T-helper 17 cell (primary cell): ENCODE results near the gene JAG1. TPM values are rescaled to one million over a fixed set of nuclear protein-coding genes. Genes with fewer than 3 reads are reported as not detected.

Experiments used
- ATAC-seq: fragments of 150-1000 bp; cut with Tn5 transposase; 2 replicates; pipeline ENCODE4 v1.10.0; 2021; ENCODE audit warnings: mild to moderate bottlenecking, moderate library complexity
- DNase-seq, 3 donors: peaks; one replicate each; pipeline versions ENCODE4 v3.0.0 to v3.0.0-alpha.2; 2020 to 2021
- H3K9me3 ChIP-seq: one replicate; pipeline ENCODE4 v1.7.0; 2013; ENCODE audit warnings: low read length, mild to moderate bottlenecking; ENCODE audit not compliant: control insufficient read depth, poor library complexity, severe bottlenecking
- H3K27ac Mint-ChIP-seq: one replicate; pipeline ENCODE4 v1.8.0; 2022; ENCODE audit warnings: mild to moderate bottlenecking, moderate library complexity, mixed read lengths
- H3K27me3 Mint-ChIP-seq: one replicate; pipeline ENCODE4 v1.8.0; 2022; ENCODE audit warnings: mixed read lengths
- H3K36me3 Mint-ChIP-seq: one replicate; pipeline ENCODE4 v1.8.0; 2022; ENCODE audit warnings: low read depth, mixed read lengths
- H3K4me1 Mint-ChIP-seq: one replicate; pipeline ENCODE4 v1.8.0; 2022; ENCODE audit warnings: mild to moderate bottlenecking, mixed read lengths
- H3K4me3 Mint-ChIP-seq: one replicate; pipeline ENCODE4 v1.8.0; 2022; ENCODE audit warnings: mild to moderate bottlenecking, moderate library complexity, mixed read lengths
- total RNA-seq, 4 donors: library from RNA in 2 of 4; stranded (reverse) in 2 of 4; gene quantifications; one replicate each; pipeline ENCODE4 v1.2.3 and lab custom pipeline; 2022 to 2026

Gene JAG1
- total RNA-seq, 2 donors from 2014 or later: 4.3 to 4.6 TPM

- Mint-ChIP-seq H3K27ac (no peak overlapping the region), H3K4me3 (no peak overlapping the region), H3K36me3 (peaks cover 3% of the 10 kb centered on the region), H3K27me3 (no peaks in the 10 kb centered on the region), H3K4me1 (no peaks in the 10 kb centered on the region)
- no peaks in the 10 kb centered on the region for H3K9me3 ChIP-seq
- DNase-seq (no peak), ATAC-seq (no peak)
Measured at GRCh38 chr20:10610251-10610650, 63.5 kb downstream of the JAG1 start.

- H3K27me3 Mint-ChIP-seq: no peaks in the 10 kb centered on the region
- H3K4me1 Mint-ChIP-seq: no peaks in the 10 kb centered on the region
- peaks cover 2% of the 10 kb centered on the region for H3K36me3 Mint-ChIP-seq
- DNase-seq: no peak
- no peak for ATAC-seq
- H3K27ac Mint-ChIP-seq: no peak overlapping the region
- no peak overlapping the region for H3K4me3 Mint-ChIP-seq
- no peaks in the 10 kb centered on the region for H3K9me3 ChIP-seq
Measured at GRCh38 chr20:10609770-10610169, 64.0 kb downstream of the JAG1 start.

GRCh38 chr20:10609276-10609675 is 64.5 kb downstream of the JAG1 start:
- no peak for ATAC-seq
- no peaks in the 10 kb centered on the region for H3K4me1 Mint-ChIP-seq
- no peak overlapping the region for H3K27ac Mint-ChIP-seq
- no peak for DNase-seq
- no peak overlapping the region for H3K4me3 Mint-ChIP-seq
- H3K36me3 Mint-ChIP-seq: peaks cover 2% of the 10 kb centered on the region
- H3K27me3 Mint-ChIP-seq: no peaks in the 10 kb centered on the region
- no peaks in the 10 kb centered on the region for H3K9me3 ChIP-seq

GRCh38 chr20:10605547-10606195 is 68.1 kb downstream of the JAG1 start:
- Mint-ChIP-seq H3K27ac (no peak overlapping the region), H3K27me3 (no peaks in the 10 kb centered on the region), H3K4me3 (no peak overlapping the region), H3K4me1 (no peaks in the 10 kb centered on the region), H3K36me3 (peaks cover 14% of the 10 kb centered on the region)
- ATAC-seq (no peak), DNase-seq (no peak)
- no peaks in the 10 kb centered on the region for H3K9me3 ChIP-seq

DNA sequence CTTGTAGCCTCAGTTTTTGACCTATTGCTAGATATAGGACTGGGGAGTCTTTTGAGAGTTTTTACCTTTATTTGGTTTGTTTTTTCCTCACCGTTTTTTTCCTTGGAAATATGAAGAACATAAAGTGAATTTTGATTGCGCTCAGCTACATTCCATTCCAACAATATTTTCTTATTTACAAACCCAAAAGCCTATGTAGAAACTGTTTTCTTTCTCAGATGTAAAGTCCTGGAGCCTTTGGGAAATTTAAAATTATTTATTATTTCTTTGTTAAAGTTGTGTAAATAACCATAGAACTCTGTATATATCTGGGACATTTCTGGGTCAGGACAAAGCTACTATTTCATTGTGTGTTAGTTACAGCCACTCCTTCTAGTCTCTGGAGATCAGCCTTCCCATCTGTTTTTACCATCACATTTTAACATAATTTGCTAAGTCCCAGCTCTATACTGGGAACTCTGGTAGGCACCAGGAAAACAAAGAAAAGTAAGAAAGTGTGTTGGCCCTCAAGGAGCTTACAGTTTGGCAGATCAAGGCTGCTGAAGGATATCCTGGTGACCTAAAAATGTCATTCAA is 68.8 kb downstream of the JAG1 start:
- H3K27ac Mint-ChIP-seq: no peak overlapping the region
- no peak overlapping the region for H3K4me3 Mint-ChIP-seq
- no peaks in the 10 kb centered on the region for H3K27me3 Mint-ChIP-seq
- no peaks in the 10 kb centered on the region for H3K4me1 Mint-ChIP-seq
- ATAC-seq (no peak), DNase-seq (no peak)
- no peaks in the 10 kb centered on the region for H3K9me3 ChIP-seq
- H3K36me3 Mint-ChIP-seq: peaks cover 14% of the 10 kb centered on the region

GRCh38 chr20:10603971-10604864 is 69.6 kb downstream of the JAG1 start:
- no peaks in the 10 kb centered on the region for H3K4me1 Mint-ChIP-seq
- peaks cover 12% of the 10 kb centered on the region for H3K36me3 Mint-ChIP-seq
- no peaks in the 10 kb centered on the region for H3K9me3 ChIP-seq
- no peaks in the 10 kb centered on the region for H3K27me3 Mint-ChIP-seq
- no peak overlapping the region for H3K27ac Mint-ChIP-seq
- DNase-seq (no peak), ATAC-seq (no peak)
- H3K4me3 Mint-ChIP-seq: no peak overlapping the region

DNA sequence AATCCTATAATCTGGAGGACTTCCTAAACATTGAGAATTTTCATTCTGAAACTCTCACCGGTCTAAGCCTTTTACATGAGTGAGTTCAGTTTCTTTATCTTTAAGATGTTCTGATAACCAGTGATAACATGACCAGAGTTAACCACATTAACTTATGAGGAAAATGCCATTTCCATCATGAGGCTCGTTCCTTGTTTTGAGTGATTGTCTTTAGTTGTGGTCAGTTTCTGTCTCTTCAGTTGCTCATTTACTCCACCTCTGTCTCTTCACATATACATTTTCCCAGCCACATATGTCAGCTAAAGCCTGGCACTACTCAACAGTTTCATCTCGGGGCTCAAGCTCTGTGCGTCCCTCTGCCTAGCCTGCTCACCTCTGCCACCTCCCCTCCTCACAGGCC is 70.4 kb downstream of the JAG1 start:
- no peak for DNase-seq
- no peaks in the 10 kb centered on the region for H3K9me3 ChIP-seq
- ATAC-seq: no peak
- Mint-ChIP-seq H3K36me3 (peaks cover 12% of the 10 kb centered on the region), H3K4me1 (no peaks in the 10 kb centered on the region), H3K27ac (no peak overlapping the region), H3K4me3 (no peak overlapping the region), H3K27me3 (no peaks in the 10 kb centered on the region)

DNA sequence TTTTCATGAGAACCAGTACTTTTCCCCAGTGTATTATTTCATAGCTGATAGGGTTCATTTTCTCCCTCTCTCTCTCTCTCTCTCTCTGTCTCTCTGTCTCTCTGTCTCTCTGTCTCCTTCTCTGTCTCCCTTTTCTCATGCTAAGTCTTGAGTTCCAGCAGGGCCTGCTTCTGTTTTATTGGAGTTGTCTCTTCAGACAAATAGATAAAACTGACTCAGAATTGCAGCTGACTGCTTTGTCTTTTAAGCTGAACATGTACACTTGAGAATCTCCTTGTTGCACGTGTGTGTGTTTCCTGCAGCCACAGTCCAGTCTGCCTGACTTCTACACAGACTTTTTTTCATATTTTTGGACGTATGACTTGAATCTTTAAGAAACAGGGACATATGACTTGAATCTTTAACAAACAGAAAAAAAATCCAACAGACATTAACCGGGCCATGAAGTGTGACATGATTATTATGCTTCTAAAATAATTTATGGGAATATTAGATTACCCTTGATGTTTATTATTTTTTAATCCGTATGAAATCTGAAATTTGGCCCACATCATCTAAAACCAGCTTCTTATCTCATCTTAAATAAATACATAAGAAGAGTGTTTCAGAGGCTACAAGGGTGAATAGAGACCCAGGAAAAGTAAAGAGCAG is 71.5 kb downstream of the JAG1 start:
- Mint-ChIP-seq H3K27ac (no peak overlapping the region), H3K4me3 (no peak overlapping the region), H3K4me1 (no peaks in the 10 kb centered on the region), H3K27me3 (no peaks in the 10 kb centered on the region), H3K36me3 (peaks cover 12% of the 10 kb centered on the region)
- DNase-seq: no peak
- no peaks in the 10 kb centered on the region for H3K9me3 ChIP-seq
- no peak for ATAC-seq

DNA sequence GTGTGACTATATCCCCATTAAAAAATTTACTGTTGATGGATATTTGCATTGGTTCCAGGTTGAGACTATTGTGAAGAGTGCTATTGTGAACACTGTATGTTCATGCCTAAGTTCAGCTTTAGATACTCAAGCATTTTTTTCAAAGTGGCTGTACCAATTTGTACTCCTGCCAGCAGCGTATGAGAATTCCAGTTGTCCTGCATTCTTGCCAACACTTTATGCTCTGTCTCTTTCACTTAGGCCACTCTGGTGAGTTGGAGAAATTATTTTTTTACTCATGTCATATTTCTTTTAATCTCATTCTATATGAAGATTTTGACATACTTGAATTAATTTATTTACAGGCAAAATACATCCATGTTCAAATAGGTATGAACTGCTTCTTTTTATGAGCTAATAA is 76.2 kb downstream of the JAG1 start:
- Mint-ChIP-seq H3K4me1 (peaks cover 2% of the 10 kb centered on the region), H3K36me3 (peaks cover 8% of the 10 kb centered on the region), H3K27ac (no peak overlapping the region), H3K27me3 (no peaks in the 10 kb centered on the region), H3K4me3 (no peak overlapping the region)
- no peaks in the 10 kb centered on the region for H3K9me3 ChIP-seq
- ATAC-seq (no peak), DNase-seq (no peak)

DNA sequence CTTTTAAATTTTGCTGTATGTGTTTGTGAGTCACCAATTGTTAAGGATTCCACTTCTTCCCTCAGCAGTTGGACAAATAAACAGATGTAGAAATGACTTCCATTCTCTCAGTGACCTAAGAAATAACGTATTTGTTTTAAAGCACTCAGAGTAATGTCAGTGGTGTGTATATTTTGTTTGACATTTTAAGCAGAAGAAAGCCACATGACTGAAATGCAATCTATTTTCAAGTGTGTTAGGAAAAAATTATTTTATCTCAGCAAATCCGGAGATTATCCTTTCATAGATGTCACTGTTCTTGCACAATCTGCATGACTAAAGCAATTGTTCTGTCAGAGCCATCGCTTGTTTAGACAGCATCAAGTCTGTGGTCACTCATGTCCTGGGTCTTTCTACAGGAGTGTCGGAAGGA is 77.1 kb downstream of the JAG1 start:
- ATAC-seq: no peak
- peaks cover 2% of the 10 kb centered on the region for H3K4me1 Mint-ChIP-seq
- DNase-seq: no peak

DNA sequence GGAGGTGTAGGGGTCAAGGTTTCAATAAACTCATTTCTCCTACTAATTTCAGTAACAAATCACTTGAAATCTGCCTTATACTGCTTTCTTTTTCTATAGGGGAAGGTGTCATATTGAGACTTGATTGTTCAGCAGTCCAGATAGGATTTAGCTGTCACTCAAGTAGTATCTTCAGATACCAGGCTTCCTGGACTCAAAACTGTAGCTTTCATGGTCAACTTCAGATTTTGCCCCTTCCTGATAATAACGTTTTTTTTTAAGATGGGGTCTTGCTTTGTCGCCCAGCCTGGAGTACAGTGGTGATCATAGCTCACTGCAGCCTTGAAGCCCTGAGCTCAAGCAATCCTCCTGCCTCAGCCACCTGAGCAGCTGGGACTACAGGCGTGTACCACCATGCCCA is 77.8 kb downstream of the JAG1 start:
- Mint-ChIP-seq H3K4me1 (peaks cover 5% of the 10 kb centered on the region), H3K27me3 (no peaks in the 10 kb centered on the region), H3K27ac (no peak overlapping the region), H3K36me3 (peaks cover 2% of the 10 kb centered on the region), H3K4me3 (no peak overlapping the region)
- H3K9me3 ChIP-seq: no peaks in the 10 kb centered on the region
- DNase-seq: no peak
- no peak for ATAC-seq

More for the DNA sequence above, 77.1 kb downstream of the JAG1 start:
- H3K27ac Mint-ChIP-seq: no peak overlapping the region
- no peak overlapping the region for H3K4me3 Mint-ChIP-seq
- no peaks in the 10 kb centered on the region for H3K9me3 ChIP-seq
- no peaks in the 10 kb centered on the region for H3K27me3 Mint-ChIP-seq
- peaks cover 5% of the 10 kb centered on the region for H3K36me3 Mint-ChIP-seq

DNA sequence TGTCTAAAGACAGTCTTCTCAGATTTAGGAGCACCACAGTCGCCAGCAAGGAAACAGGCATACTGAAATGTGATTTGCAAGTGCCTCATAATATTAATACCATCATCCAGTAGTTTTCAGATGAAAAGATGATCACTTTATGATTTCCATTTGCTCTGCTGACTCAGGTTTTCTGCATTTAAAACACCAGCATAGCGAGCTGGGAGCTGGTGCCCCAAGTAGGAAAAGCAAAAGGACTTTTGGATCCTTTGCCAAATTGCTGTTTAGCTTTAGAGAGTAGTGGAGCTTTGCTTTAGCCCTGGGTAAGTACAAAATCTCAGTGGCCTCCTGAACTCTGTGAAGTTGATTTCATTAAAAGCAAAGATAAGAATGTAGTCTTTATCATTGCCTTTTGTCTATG is 78.5 kb downstream of the JAG1 start:
- H3K9me3 ChIP-seq: no peaks in the 10 kb centered on the region
- H3K4me3 Mint-ChIP-seq: no peak overlapping the region
- no peak for DNase-seq
- H3K27ac Mint-ChIP-seq: no peak overlapping the region
- peaks cover 2% of the 10 kb centered on the region for H3K36me3 Mint-ChIP-seq
- H3K27me3 Mint-ChIP-seq: no peaks in the 10 kb centered on the region
- ATAC-seq: no peak
- H3K4me1 Mint-ChIP-seq: peaks cover 5% of the 10 kb centered on the region

GRCh38 chr20:10594296-10594868 is 79.4 kb downstream of the JAG1 start:
- ATAC-seq (no peak), DNase-seq (no peak)
- Mint-ChIP-seq H3K27ac (no peak overlapping the region), H3K4me1 (peaks cover 5% of the 10 kb centered on the region), H3K27me3 (no peaks in the 10 kb centered on the region), H3K4me3 (no peak overlapping the region), H3K36me3 (peaks cover 2% of the 10 kb centered on the region)
- no peaks in the 10 kb centered on the region for H3K9me3 ChIP-seq
